Breast epithelium (tissue), 4 donors: ENCODE results near the gene PLAU. TPM values are rescaled to one million over a fixed set of nuclear protein-coding genes. Genes with fewer than 3 reads are reported as not detected.
A peak's percentile ranks its signal among the peaks of the same experiment; 100 is the strongest.

Source experiments
- DNase-seq, 2 donors: peaks; one replicate each; pipeline ENCODE4 v3.0.0-alpha.2; 2019; ENCODE audit warnings: low spot score in 2 of 2
- H3K27ac ChIP-seq, 2 donors: fragments of 200-600 bp; sonication (generic) in 1 of 2; one replicate each; pipeline ENCODE4 v1.5.1; 2016 to 2019; ENCODE audit warnings: mild to moderate bottlenecking in 1 of 2
- H3K27me3 ChIP-seq, 2 donors: fragments of 200-600 bp; sonication (generic) in 1 of 2; one replicate each; pipeline versions ENCODE4 v1.5.1 to v1.6.0; 2017 to 2019; ENCODE audit warnings: control low read depth in 1 of 2, mild to moderate bottlenecking in 1 of 2
- H3K36me3 ChIP-seq: fragments of 200-600 bp; one replicate; pipeline ENCODE4 v1.5.1; 2019
- H3K4me1 ChIP-seq, 2 donors: fragments of 200-600 bp; sonication (generic); one replicate each; pipeline ENCODE4 v1.5.1; 2016 to 2019; ENCODE audit warnings: control low read depth in 1 of 2
- H3K4me3 ChIP-seq, 3 donors: fragments of 200-600 bp; sonication (generic); 1 replicate in 2 of 3; 2 replicates in 1 of 3; pipeline ENCODE4 v1.5.1; 2016 to 2019; ENCODE audit warnings: mild to moderate bottlenecking in 3 of 3, moderate library complexity in 2 of 3
- H3K9me3 ChIP-seq, 2 donors: fragments of 200-600 bp; sonication (generic) in 1 of 2; one replicate each; pipeline ENCODE4 v1.5.1; 2016 to 2019; ENCODE audit warnings: control low read depth in 1 of 2
- POLR2A ChIP-seq: fragments of 450-650 bp; IDR thresholded peaks from one replicate; pipeline ENCODE4 v1.6.1; 2016; ENCODE audit warnings: antibody characterized with exemption, mild to moderate bottlenecking, moderate library complexity
- POLR2AphosphoS5 ChIP-seq, 3 donors: sonication (generic); formaldehyde crosslinking; IDR thresholded peaks; one replicate each; pipeline ENCODE4 v1.6.1; 2017; ENCODE audit warnings: antibody characterized with exemption in 3 of 3
- intact Hi-C: fragments of 100-400 bp; cut with DNase I; formaldehyde crosslinking; loops from one replicate; pipeline ENCODE4 v1.15.1; 2023; ENCODE audit warnings: low total_unique reads
- total RNA-seq, 3 donors: library from RNA; depleted of rRNA; stranded (reverse); fragments of >200 nt; gene quantifications; one replicate each; pipeline ENCODE4 v1.1.0, GENCODE V29; 2016
- TF ChIP-seq, protein P1 (sequence below), 3 donors: fragments of 450-650 bp; IDR thresholded peaks; one replicate each; pipeline ENCODE4 v1.5.1; 2016 to 2017; ENCODE audit warnings: antibody characterized with exemption in 3 of 3, mild to moderate bottlenecking in 3 of 3, moderate library complexity in 3 of 3

Gene PLAU
- total RNA-seq, 3 donors from 2014 or later = 4.2 to 11.0 (median 5.2) TPM

GRCh38 chr10:73902351-73902750 lies 8.6 kb upstream of the PLAU start:
- H3K4me1 ChIP-seq = no peaks in the 10 kb centered on the region
- no peaks in the 10 kb centered on the region for H3K27me3 ChIP-seq
- no peak for DNase-seq
- intact Hi-C loops = no loop called here
- TF ChIP-seq POLR2AphosphoS5 (IDR thresholded peaks at IDR 0.05) = no peak
- no peaks in the 10 kb centered on the region for H3K9me3 ChIP-seq
- no peak overlapping the region for H3K27ac ChIP-seq
- no peaks in the 10 kb centered on the region for H3K36me3 ChIP-seq
- H3K4me3 ChIP-seq = no peak overlapping the region

- TF ChIP-seq, protein P1, sequence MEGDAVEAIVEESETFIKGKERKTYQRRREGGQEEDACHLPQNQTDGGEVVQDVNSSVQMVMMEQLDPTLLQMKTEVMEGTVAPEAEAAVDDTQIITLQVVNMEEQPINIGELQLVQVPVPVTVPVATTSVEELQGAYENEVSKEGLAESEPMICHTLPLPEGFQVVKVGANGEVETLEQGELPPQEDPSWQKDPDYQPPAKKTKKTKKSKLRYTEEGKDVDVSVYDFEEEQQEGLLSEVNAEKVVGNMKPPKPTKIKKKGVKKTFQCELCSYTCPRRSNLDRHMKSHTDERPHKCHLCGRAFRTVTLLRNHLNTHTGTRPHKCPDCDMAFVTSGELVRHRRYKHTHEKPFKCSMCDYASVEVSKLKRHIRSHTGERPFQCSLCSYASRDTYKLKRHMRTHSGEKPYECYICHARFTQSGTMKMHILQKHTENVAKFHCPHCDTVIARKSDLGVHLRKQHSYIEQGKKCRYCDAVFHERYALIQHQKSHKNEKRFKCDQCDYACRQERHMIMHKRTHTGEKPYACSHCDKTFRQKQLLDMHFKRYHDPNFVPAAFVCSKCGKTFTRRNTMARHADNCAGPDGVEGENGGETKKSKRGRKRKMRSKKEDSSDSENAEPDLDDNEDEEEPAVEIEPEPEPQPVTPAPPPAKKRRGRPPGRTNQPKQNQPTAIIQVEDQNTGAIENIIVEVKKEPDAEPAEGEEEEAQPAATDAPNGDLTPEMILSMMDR (IDR thresholded peaks at IDR 0.05) = no peak
- no peak for TF ChIP-seq POLR2A
- no peak for TF ChIP-seq POLR2AphosphoS5 (IDR thresholded peaks at IDR 0.05)
- Histone ChIP-seq H3K27me3 (no peaks in the 10 kb centered on the region), H3K36me3 (no peaks in the 10 kb centered on the region), H3K27ac (peak overlapping the region in 1 of 2 donors; percentile 90), H3K4me3 (no peak overlapping the region), H3K4me1 (no peaks in the 10 kb centered on the region), H3K9me3 (no peaks in the 10 kb centered on the region)
- intact Hi-C loops = no loop called here
- no peak for DNase-seq
Measured at GRCh38 chr10:73905256-73906020, 5.5 kb upstream of the PLAU start.

- no peaks in the 10 kb centered on the region for H3K36me3 ChIP-seq
- H3K4me1 ChIP-seq = peaks cover 0 to 5% of the 10 kb centered on the region in 2 donors
- TF ChIP-seq POLR2AphosphoS5 (IDR thresholded peaks at IDR 0.05) = peak in 1 of 3 donors; percentile 70
- TF ChIP-seq, protein P1 (IDR thresholded peaks at IDR 0.05) = no peak
- TF ChIP-seq POLR2A = no peak
- DNase-seq = peak in 1 of 2 donors; percentile 54
- H3K9me3 ChIP-seq = no peaks in the 10 kb centered on the region
- H3K27me3 ChIP-seq = no peaks in the 10 kb centered on the region
- peak overlapping the region in 1 of 3 donors; percentile 23 for H3K4me3 ChIP-seq
- H3K27ac ChIP-seq = peak overlapping the region; percentile 83 to 90
- intact Hi-C loops = no loop called here
Measured at GRCh38 chr10:73906524-73907447, 4.1 kb upstream of the PLAU start.

GRCh38 chr10:73907841-73908517 lies 3.0 kb upstream of the PLAU start:
- TF ChIP-seq POLR2A = no peak
- TF ChIP-seq, protein P1 (IDR thresholded peaks at IDR 0.05) = no peak
- TF ChIP-seq POLR2AphosphoS5 (IDR thresholded peaks at IDR 0.05) = no peak
- Histone ChIP-seq H3K4me3 (no peak overlapping the region), H3K27ac (peak overlapping the region; percentile 83 to 90), H3K36me3 (no peaks in the 10 kb centered on the region), H3K4me1 (peaks cover 0 to 8% of the 10 kb centered on the region in 2 donors), H3K9me3 (no peaks in the 10 kb centered on the region), H3K27me3 (no peaks in the 10 kb centered on the region)
- intact Hi-C loops = no loop called here
- no peak for DNase-seq

GRCh38 chr10:73908853-73909539 lies 1.9 kb upstream of the PLAU start:
- Histone ChIP-seq H3K4me1 (peaks cover 0 to 8% of the 10 kb centered on the region in 2 donors), H3K4me3 (no peak overlapping the region)
- no peak for DNase-seq

More at GRCh38 chr10:73908853-73909539, 1.9 kb upstream of the PLAU start:
- H3K9me3 ChIP-seq = no peaks in the 10 kb centered on the region
- TF ChIP-seq POLR2AphosphoS5 (IDR thresholded peaks at IDR 0.05) (peak in 1 of 3 donors; percentile 19), POLR2A (no peak)
- H3K27me3 ChIP-seq = no peaks in the 10 kb centered on the region
- intact Hi-C loops = no loop called here
- no peaks in the 10 kb centered on the region for H3K36me3 ChIP-seq
- H3K27ac ChIP-seq = peak overlapping the region; percentile 54 to 76
